H7 (cell line): ENCODE data around the gene ATP9A. TPM values are rescaled to one million over a fixed set of nuclear protein-coding genes. Genes with fewer than 3 reads are reported as not detected.
"Not testable (repeated sequence)": the region's sequence is repeated elsewhere in the genome, so short reads cannot be mapped to it uniquely, and the experiment has no call there.

Source experiments
- DNase-seq: peaks from one replicate; pipeline ENCODE4 v3.0.0; 2012
- H3K27me3 ChIP-seq: 2 replicates; pipeline ENCODE4 v1.6.0; 2011; ENCODE audit warnings: mild to moderate bottlenecking, low read length; ENCODE audit not compliant: control insufficient read depth, insufficient read depth
- H3K36me3 ChIP-seq: replicated peaks from 2 replicates; pipeline ENCODE4 v1.5.1; 2011; ENCODE audit warnings: low read length; ENCODE audit not compliant: control insufficient read depth, insufficient read depth
- H3K4me3 ChIP-seq: 2 replicates; pipeline ENCODE4 v1.5.1; 2011; ENCODE audit warnings: low read depth, mild to moderate bottlenecking, control low read depth, low read length, moderate library complexity; ENCODE audit not compliant: insufficient read depth
- total RNA-seq: library from RNA; depleted of rRNA; stranded (reverse); fragments of >200 nt; shearing (Covaris generic); gene quantifications from 2 replicates; pipeline ENCODE4 v1.2.3, GENCODE V29; 2014

ATP9A gene
- total RNA-seq, 1 experiment from 2014 or later: 1.6 TPM

DNA sequence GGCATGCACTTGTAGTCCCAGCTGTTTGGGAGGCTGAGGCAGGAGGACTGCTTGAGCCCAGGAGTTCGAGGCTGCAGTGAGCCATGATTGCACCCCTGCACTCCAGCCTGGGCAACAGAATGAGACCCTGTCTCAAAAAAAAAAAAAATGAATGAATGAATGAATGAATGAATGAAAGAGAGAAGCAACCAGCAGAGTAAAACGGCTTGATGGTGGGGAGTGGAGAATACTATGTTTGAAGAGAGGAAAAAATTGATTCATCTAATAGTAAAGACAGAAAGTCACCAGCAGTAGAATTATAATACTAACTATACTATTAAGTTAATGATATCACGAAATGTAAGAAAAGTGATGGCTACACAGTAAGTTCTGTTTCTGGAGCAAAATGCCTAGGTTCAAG, 80.6 kb downstream of the ATP9A start:
- no peaks in the 10 kb centered on the region for H3K27me3 ChIP-seq
- DNase-seq: no peak
- no peaks in the 10 kb centered on the region for H3K36me3 ChIP-seq
- H3K4me3 ChIP-seq: no peak overlapping the region

DNA sequence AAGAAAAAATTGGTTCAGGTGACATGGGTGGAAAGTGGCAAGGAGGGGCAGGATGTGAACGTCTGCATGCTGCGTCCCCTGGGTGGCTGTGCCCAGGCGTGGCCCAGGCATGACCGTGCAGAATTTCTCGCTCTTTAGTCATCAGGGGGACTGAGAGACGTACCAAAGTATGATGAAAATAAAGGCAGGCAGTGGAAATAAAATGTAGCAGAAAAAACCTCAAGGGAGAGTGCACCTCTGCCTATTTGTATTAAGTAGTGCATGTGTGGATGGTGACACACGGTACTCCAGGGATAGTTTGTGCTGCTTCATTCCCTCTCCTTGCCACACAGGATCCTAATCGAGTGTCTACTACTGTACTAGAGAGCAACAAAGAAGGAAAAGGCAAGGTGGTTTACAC, 81.1 kb downstream of the ATP9A start:
- no peaks in the 10 kb centered on the region for H3K36me3 ChIP-seq
- no peak overlapping the region for H3K4me3 ChIP-seq
- no peaks in the 10 kb centered on the region for H3K27me3 ChIP-seq
- no peak for DNase-seq

DNA sequence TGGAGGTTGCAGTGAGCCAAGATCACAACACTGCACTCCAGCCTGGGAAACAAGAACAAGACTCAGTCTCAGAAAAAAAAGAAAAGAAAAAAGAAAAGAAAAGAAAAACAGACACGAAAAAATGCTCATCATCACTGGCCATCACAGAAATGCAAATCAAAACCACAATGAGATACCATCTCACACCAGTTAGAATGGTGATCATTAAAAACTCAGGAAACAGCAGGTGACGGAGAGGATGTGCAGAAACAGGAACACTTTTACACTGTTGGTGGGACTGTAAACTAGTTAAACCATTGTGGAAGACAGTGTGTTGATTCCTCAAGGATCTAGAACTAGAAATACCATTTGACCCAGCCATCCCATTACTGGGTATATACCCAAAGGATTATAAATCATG, 82.7 kb downstream of the ATP9A start:
- not testable (repeated sequence) for H3K27me3 ChIP-seq, DNase-seq, H3K36me3 ChIP-seq, H3K4me3 ChIP-seq

DNA sequence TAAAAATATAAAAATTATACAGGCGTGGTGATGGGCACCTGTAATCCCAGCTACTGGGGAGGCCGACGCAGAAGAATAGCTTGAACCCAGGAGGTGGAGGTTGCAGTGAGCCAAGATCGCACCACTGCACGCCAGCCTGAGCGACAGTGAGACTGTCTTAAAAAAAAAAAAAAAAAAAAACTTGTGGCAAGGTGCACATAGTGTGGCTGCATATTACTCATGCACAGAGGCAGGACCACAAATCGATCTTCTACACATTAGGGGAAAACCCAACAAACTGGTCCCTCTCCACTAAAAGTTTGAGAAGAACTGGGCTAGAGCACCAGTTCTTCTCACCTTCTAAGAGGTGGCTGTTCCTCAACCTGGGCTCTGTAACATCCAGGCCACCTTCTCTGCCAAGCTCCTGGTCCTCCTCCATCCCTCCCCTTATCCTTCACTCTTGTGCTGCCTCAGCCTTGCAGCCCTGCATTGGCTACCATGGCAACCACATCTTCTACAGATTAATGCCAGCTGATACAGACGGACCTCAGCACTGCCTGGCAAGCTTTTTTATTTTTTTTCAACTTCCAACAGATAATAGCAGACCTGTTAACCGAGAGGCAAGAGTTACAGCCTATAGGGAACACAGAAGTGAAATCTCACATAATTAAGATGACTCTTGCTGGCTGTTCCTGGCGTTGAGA, 88.0 kb downstream of the ATP9A start:
- no peak for DNase-seq
- Histone ChIP-seq H3K36me3 (no peaks in the 10 kb centered on the region), H3K4me3 (no peak overlapping the region), H3K27me3 (no peaks in the 10 kb centered on the region)

DNA sequence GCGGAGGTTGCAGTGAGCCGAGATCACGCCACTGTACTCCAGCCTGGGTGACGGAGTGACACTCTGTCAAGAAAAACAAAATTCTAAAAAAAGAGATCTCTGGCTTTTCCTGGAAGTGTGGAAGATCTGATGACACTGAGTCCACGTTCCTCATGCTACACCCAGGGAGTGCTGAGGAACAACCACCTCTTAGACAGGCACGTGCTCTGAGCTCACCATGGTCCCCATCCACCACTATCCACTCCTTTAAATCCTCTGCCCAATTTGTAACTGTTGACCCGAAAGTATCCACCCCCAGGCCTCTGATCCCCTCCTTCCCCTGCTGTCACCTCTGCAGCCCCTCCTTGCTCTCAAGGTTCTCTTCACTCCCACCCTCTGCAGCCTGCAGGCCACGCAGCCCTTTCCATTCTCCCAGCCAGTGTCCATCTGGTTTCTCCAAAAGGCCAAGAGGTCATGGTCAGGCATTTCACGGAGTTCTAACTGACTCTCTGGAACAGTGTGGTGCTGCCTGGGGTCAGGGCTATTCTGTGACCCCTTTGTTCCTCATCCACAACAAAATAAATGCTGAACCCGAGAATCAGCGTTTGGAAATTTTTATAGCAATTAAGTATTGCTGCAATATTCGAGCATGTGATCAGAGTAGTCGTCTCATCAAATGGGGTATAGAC, 88.8 kb downstream of the ATP9A start:
- H3K4me3 ChIP-seq: no peak overlapping the region
- H3K27me3 ChIP-seq: no peaks in the 10 kb centered on the region
- no peaks in the 10 kb centered on the region; the same call in 1 of the 2 replicates for H3K36me3 ChIP-seq
- DNase-seq: no peak

DNA sequence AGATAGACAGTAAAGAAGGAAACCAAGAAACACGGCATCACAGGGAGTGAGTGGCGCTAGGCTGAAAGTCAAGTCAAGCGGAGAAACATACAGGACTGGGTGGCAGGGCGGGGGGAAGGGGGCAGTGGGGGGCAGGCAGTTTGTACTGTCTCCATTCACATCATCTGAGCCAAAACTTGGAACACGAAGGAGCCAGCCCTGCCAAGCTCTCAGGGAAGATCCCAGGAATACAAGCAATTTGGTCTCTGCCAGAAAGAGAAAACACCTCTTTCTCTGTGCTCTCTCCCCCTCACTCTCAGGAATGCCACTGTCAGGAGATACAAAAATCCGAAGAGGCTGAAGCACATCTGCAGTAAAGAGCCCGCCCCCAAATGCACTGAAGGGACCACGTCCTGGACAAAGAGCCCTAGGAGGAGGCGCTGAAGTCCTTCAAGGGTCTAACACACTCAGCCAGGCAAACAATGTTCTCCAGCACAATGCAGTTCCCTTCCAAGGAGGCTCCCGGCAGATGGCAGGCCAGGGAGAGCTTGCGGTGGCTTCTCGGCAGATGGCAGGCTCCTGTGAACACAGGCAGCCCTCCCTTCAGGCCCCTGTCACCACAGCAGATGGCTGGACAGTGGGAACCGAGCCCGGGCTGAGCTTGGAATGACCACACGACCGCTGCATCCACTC, 90.0 kb downstream of the ATP9A start:
- no peaks in the 10 kb centered on the region; the same call in 1 of the 2 replicates for H3K36me3 ChIP-seq
- DNase-seq: peak; percentile 51
- H3K27me3 ChIP-seq: no peaks in the 10 kb centered on the region
- H3K4me3 ChIP-seq: no peak overlapping the region

DNA sequence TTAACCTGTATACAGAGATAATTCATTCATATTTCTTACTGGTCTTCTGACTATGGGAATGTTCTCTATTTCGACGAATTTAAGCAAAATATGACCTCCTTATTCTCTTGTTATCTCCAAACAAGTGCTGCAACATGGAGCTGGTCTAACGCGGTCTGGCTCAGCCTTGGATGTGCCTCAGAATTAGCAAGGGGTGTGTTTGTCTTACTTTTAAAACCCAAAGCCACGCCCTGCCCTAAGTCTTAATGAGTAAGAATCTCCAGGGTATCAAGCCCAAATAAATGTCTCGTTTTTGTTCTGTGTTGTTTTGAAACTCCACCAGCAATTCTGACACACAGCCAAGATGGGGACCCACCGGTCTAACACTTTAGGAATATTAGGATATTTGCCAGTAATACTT, 99.2 kb downstream of the ATP9A start:
- no peak for DNase-seq
- H3K36me3 ChIP-seq: no peaks in the 10 kb centered on the region; the same call in 1 of the 2 replicates
- no peaks in the 10 kb centered on the region for H3K27me3 ChIP-seq
- no peak overlapping the region for H3K4me3 ChIP-seq

DNA sequence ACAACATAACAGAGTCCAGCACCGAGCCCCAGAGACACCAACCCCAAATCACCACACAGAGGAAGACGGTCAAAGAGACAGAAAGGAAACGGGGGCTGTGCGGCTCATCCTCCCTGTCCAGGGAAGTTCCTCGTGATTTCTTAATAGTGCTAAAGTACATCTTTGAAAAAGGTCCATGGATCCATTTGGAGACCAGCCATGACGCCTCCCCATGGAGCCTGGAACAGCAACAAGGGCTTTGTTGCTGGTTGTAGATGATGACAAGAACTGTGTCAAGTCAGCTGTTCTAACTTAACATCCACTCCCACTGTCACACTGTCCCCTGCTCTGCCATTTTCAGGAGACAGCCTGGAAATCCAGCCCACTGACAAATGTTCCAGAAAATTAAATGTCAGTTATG, 99.7 kb downstream of the ATP9A start:
- no peak for DNase-seq
- Histone ChIP-seq H3K36me3 (no peaks in the 10 kb centered on the region; the same call in 1 of the 2 replicates), H3K4me3 (no peak overlapping the region)

DNA sequence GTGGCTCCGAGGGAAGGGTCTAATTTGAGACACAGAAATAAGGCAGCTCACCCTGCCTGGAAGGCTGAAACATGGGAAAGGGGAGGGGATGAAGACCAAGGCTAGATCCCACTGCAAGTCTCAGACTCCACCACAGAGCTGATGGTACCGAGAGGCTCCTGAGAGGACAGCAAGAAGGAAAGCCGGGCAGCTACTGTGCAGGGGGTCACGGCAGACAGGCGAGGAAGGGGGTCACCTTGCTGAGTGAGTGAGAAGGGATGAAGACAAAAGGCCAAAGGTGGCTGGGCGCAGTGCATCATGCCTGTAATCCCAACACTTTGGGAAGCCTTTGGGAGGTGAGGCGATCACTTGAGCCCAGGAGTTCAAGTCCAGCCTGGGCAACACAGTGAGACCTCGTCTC, 100.7 kb downstream of the ATP9A start:
- no peak overlapping the region for H3K4me3 ChIP-seq
- no peaks in the 10 kb centered on the region for H3K27me3 ChIP-seq
- no peaks in the 10 kb centered on the region for H3K36me3 ChIP-seq
- DNase-seq: no peak

More for the DNA sequence above, 99.7 kb downstream of the ATP9A start:
- H3K27me3 ChIP-seq: no peaks in the 10 kb centered on the region

DNA sequence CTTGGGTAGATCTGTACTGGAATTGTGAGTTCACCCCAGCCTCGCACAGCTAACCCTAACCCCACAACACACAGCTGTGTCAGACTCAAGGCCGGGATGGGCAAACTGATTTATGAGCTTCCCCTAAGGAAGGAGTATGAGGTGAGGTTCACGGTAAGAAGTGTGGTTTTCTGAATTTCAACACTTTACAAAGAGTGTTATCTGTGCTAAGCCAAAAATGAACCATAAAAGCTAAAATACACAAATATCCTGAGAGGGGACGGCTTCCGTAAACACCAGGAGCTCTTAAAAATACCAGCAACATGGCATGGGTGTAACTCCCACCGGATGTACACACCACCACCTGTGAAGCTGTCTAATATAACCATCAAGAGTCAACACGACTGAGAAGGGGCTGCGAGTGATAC, 101.2 kb downstream of the ATP9A start:
- Histone ChIP-seq H3K4me3 (no peak overlapping the region), H3K36me3 (no peaks in the 10 kb centered on the region), H3K27me3 (no peaks in the 10 kb centered on the region)
- DNase-seq: no peak

DNA sequence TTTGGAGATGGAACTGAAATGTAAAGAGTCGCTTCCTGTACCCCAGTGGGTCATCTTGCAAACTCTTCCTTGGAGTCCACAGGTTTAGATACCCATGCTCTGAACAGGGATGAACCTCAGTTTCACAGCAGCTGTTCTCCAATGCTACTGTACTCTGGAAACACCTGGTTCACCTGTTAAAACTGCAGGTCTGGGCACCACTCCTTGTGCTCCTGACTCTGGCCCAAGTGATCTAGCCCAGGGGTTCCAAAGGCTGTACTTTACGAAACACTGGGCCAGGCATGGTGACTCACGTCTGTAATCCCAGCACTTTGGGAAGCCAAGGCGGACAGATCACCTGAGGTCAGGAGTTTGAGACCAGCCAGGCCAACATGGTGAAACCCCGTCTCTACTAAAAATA, 102.1 kb downstream of the ATP9A start:
- Histone ChIP-seq H3K27me3 (no peaks in the 10 kb centered on the region), H3K36me3 (no peaks in the 10 kb centered on the region)
- no peak for DNase-seq

DNA sequence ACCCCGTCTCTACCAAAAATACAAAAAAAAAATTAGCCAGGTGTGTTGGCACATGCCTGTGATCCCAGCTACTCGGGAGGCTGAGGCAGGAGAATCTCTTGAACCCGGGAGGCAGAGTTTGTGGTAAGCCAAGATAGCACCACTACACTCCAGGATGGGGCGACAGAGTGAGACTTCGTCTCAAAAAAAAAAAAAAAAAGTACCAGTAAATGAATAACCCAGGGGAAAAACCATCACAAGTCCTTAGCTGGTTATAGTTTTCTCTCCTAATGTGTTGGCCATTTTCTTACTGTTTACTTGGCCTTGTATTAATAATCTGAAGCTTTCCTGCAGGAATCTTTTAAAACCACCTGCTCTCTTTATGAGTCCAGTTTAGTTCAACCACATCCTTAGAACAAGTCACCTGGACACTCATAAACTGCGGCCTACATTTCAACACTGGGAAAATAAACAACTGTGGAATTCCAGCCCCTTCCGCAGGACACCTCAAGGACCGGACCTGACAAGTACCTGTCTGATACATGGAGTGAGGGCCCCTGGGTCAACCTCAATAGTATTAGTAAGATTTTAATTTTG, 102.6 kb downstream of the ATP9A start:
- no peak for DNase-seq
- no peaks in the 10 kb centered on the region for H3K27me3 ChIP-seq
- no peaks in the 10 kb centered on the region for H3K36me3 ChIP-seq
- no peak overlapping the region for H3K4me3 ChIP-seq

More for the DNA sequence above, 102.1 kb downstream of the ATP9A start:
- H3K4me3 ChIP-seq: no peak overlapping the region

DNA sequence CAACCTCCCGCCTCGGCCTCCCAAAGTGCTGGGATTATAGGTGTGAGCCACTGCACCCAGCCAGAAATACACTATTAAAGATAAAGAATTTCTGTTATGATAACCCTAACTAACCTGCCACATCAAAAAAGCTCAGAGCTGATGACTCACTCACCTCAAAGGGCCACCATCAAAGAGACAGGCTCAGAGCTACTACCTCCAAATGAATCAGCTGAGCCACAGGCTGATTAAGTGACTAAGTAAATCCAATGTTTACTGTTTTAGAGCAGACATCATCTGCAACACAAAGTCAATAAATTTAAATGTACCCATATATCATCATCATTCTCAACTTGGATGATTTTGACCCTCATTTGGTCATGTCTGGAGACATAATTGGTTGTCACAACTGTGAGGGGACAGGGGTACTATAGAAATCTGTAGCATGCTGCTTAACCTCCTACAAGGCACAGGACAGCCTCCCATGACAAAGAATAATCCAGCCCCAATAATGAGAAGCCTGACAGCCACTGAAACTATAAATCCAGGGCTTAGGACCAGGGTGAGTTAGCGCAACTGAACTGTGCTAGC, 106.5 kb downstream of the ATP9A start:
- Histone ChIP-seq H3K36me3 (no peaks in the 10 kb centered on the region), H3K4me3 (no peak overlapping the region), H3K27me3 (no peaks in the 10 kb centered on the region)
- DNase-seq: no peak

DNA sequence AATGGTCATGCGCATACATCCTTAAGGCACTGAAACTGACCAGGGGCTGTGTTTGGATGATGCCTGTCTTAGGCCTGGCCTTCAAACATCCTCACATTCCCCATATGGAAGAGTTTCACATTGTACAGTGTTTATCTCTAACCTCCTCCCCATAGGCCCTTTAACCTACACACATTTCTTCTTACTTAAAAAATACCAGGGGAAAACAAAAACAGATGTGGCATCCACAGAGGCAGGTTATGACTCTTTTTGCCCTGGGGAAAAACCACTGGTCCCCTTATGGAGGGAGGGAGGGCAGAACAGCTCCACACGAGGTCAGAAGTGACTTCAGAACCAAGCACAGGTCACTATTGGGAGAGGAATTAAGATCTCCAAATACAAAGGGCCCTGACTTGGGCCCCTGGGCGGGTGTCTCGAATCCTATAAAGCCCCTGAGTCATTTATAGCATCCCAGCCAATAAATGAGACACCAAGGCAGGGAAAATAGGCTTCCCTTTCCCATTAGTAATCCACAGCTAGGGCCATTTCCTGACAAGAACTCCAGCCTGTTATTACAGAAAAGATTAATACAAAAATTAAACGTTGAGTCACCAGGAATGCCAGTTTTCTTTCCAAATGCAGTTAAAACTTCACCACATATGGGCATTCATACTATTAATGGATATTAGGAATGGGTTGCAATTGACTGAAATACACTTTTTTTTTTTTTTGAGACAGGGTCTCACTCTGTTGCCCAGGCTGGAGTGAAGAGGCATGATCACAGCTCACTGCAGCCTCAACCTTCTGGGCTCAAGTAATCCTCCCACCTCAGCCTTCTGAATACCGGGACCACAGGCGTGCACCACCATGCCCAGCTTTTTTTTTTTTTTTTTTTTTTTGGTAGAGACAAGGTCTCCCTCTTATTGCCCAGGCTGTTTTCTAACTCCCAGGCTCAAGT, 107.2 kb downstream of the ATP9A start:
- Histone ChIP-seq H3K4me3 (no peak overlapping the region), H3K36me3 (no peaks in the 10 kb centered on the region), H3K27me3 (no peaks in the 10 kb centered on the region)
- no peak for DNase-seq
